HG02870 (cell line): ENCODE data around the gene MEIS1.
"Not testable (repeated sequence)": the region's sequence is repeated elsewhere in the genome, so short reads cannot be mapped to it uniquely, and the experiment has no call there.

Experiments used
- ATAC-seq: cut with Tn5 transposase; IDR thresholded peaks from one replicate; pipeline ENCODE4 v1.9.1; 2021; ENCODE audit warnings: mild to moderate bottlenecking, moderate library complexity; ENCODE audit not compliant: unreplicated experiment

The MEIS1 gene

DNA sequence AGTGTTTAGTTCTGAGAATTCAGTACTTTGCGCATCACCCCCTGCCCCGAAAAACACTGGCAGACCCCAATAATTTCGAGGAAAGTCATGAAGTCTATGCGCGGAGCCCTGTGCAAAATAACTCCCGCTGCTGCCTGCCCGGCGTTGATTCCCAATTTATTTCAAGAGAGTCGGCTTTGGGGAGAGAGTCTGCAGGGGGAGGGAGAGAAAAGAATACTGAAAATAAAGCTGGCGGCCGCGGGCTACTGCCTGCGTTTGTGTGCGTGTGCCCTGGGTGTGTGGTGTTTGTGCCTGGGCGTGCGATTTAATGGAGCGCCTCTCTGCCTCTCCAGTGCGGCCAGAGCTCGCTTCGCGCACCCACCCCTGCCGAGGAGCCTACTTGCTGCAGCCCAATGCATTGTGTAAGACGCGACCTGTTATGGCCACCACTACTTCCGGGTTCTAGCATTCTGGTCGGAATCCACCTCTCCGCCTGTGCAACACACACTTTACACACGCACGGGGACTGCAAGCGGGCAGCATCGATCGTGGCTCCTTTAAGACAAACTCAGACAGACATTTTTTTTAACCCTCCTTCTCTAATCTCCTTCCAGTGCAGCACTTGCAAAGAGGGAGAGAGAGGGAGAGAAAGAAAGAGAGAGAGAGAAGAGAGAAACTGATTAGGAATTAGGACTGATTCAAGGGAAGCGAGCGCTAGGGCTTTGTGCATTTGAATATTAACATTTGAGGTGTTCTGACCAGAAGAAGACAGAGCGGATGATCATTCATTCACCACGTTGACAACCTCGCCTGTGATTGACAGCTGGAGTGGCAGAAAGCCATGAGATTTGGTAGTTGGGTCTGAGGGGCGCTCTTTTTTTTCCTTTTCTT, at the start of gene MEIS1:
Gene MEIS1 (plus strand): TSS at position 447 of the 870 bp plus-strand sequence. CDS start 732 bp downstream, outside the sequence.
- peak; percentile 68 for ATAC-seq

DNA sequence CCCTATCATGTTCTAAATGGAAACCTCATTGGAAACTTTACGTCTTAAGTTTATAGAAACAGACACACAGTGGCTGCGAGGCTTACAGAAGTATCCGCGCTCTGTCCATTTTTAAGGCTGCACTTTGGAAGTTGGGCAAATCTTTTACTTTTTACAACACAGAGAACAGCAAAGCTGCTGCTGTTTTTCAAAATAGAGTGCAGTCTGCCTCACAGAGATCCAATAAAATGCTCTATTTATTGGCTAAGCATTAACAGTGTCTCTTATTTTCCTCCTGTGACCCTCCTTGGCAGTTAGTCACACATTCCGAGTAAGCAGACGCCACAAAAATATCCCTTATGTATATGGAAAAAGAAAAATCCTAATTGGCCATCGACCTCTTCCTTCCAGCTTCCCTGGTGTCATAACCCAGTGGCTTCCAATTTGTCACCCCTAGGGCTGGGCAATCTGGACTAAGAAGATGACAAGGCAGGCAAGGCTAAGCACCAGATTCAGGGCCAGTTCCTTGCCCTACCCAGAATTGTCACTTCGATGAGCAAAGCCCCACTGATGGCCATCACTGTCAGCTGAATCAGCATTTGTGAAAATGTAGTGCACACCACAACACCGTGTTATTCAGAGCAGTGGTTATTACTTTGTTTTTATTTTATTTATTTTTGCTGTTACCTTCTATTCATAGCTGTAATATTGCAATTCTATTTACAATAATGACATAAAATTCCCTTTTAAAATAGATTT, 47.7 kb upstream of the MEIS1 start:
- no peak for ATAC-seq

DNA sequence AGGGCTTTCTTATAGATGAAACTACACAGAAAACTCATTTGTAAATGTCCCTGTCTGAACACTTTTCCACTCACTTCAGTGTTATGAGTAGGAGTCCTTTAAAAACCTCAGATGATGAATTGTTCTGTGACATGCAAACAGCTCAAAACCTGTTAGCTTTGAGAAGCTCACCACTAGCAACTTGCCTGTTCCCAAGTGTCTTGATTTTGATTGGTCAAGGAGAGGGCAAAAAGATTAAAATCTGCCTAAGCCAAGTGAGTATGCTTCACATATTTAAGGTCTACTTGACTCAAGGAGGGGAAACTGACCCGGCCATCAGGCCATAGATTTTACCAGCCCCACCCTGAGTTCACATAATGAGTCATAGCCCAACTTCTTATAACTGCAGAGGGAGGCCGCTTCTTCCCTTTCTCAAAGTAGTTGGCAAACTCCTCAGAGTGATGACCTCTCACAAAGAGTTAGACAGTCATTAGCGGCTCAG, 45.2 kb upstream of the MEIS1 start:
- ATAC-seq, result no peak

DNA sequence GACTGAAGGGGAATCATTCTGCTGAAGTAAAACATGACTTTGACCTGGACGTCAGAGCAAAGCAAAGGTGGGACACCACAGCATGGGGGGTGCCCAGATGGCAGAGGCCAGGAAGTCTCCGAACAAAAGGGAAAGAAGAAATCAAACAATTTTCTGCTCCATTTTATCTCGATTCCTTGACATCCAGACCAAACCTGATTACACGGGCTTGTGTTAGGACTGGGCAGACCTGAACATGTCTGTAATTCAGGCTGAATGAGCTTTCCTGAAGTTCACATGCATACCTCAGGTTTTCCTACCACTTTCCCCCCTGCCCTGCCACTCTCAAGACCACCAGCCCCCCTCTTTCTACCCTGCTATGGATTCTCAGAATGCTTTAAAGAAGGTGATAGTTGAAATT, 44.8 kb upstream of the MEIS1 start:
- no peak for ATAC-seq

DNA sequence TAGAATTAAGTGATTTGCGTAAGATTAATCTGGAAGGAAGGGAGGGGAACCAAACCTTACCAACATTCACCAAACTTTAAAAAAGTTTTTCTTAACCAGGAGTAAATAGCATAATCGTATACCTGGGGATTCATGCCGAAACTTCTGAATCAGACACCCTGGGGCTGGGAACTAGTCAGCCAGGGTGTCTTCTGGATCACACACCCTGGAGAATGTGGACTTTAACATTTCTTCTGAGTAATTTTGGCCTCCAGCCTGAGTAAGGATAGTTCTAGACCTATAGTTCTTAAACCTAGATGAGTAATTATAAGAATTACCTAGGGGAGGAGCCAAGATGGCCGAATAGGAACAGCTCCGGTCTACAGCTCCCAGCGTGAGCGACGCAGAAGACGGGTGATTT, 44.1 kb upstream of the MEIS1 start:
- ATAC-seq, result no peak

DNA sequence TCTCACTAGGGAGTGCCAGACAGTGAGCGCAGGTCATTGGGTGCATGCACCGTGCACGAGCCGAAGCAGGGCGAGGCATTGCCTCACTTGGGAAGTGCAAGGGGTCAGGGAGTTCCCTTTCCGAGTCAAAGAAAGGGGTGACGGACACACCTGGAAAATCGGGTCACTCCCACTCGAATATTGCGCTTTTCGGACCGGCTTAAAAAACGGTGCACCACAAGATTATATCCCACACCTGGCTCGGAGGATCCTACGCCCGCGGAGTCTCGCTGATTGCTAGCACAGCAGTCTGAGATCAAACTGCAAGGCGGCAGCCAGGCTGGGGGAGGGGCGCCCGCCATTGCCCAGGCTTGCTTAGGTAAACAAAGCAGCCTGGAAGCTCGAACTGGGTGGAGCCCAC, 43.7 kb upstream of the MEIS1 start:
- ATAC-seq, result not testable (repeated sequence)

DNA sequence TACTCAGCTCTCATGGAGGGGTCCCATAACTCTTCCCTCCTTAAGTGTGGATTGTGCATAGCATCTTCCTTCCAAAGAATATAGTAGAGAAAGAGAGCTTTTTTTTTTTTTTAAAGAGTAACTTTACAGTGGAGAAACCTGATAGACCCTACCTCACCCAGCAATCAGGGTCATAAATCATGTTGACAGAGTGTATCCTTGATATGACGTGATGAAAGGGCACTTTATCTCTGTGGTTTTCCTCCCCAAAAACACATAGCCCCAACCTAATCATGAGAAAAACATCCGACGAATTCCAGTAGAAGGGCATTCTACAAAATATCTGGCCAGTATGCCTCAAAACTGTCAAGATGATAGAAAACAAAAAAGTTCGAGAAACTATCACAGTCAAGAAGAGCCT, 29.5 kb upstream of the MEIS1 start:
- ATAC-seq, result no peak

DNA sequence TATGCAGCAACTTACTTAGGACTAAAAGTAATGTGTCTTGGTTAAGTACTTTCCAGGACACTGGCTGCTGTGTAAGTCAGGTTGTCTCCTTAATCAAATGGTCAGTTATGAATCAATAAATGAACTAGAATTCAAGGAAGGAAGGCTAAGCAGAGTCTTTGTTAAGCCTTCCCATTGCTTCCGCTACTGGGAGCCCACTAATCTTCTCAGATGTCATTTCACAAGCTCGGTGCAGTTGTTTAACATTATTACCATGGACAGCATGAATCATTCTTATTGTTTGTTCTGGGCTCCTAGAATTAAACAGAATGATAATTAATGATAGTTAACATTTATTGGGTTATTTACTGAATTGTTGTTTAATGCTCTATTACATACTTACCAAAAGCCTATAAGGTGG, 26.0 kb upstream of the MEIS1 start:
- no peak for ATAC-seq

DNA sequence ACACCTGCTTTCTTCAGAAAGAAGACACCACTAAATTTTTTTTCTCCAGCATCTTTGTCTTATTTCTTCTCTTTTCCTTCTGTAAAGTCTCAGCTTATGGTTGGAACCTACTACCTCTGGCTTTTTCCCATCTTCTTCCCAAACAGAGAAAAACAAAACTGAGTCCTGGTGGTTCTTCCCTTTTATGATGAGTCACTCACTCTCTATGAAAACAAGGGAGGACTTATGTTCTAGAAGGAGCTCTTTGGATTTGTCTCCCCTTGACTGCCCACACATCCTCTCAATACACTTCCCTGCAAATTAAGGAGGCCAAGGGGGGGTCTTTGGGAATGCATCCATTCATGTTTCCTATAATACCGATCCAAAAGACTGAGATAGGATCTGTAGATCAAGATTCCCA, 22.1 kb upstream of the MEIS1 start:
- ATAC-seq, result no peak

DNA sequence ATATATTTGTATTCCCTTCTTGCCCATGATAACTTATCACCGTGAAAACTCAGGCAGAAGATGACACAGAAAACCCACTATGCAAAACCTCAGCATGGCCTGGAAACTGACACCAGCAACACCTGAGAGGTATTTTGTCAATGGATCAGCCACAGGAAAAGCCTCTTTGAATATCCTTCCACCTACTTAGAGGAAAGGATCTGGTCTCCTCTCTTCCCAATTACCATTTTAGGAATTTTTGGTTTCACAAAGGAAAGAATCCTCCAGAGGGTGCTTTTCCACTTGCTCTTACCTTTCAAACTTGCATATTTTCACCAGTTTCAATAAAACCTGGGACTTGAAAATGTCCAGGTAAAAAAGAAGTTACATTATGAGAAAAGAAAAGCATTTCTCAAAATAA, 20.0 kb upstream of the MEIS1 start:
- no peak for ATAC-seq

DNA sequence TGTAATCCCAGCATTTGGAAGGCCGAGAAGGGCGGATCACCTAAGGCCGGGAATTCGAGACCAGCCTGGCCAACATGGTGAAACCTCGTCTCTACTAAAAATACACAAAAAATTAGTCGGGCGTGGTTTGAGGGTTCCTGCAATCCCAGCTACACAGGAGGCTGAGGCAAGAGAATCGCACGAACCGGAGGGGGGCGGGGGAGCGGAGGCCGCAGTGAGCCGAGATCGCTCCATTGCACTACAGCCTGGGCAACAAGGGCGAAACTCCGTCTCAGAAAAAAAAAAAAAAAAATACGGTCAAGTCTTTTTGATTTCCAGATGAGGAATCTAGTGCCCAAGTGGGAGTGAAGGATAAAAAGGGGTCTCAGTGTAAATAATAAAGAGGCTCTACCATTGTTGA, 16.5 kb upstream of the MEIS1 start:
- no peak for ATAC-seq

DNA sequence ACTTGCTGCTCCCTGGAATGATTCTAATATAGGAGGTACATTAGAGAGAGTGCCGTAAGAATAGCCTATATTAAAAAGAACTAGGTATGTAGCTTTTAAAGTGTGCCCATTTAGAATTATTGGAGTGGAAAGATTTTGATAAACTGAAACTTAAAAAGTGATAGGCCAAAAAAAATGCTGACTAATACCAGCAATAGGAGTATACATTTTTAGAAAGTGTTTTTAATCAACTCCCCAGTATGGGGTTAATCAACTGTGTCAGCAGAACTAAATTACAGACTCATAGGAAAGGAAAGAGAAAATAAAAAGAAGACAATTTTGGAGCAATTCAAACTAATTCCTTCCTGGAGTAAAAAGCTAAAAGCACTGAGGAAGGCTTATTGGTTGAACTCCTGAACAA, 13.3 kb upstream of the MEIS1 start:
- ATAC-seq, result no peak

DNA sequence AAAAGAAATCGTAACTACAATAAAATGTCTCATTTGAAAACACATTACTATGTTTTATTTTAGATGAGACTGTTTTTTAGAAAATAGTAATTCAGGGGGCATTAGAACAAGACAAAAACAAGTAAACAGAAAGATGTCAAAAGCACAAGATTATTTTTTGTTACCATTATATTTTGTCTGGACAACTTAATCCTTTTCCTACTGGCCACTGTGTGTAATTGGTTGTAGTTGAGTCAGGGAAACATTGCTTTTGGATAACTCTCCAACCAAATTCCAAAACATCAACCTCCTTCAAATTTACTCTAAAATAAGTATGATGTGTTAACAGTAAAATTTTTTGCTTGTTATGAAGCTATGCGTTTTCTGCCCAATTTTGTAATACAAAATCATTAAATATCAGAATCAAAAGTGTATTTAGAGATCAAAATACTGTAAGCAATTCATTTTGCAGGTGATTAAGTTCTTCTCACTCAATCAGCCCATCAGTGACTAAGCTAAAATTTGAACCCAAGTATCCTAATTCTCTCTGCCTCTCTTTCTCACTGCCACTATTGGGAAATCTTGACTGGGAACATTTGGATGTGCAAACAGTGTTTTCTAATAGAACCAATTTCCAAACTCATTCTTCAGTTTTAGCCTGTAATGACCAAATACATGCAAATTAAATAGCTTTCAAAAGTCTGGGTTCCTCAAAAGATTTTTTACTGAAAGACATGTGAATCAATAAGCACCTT, 11.4 kb upstream of the MEIS1 start:
- no peak for ATAC-seq

DNA sequence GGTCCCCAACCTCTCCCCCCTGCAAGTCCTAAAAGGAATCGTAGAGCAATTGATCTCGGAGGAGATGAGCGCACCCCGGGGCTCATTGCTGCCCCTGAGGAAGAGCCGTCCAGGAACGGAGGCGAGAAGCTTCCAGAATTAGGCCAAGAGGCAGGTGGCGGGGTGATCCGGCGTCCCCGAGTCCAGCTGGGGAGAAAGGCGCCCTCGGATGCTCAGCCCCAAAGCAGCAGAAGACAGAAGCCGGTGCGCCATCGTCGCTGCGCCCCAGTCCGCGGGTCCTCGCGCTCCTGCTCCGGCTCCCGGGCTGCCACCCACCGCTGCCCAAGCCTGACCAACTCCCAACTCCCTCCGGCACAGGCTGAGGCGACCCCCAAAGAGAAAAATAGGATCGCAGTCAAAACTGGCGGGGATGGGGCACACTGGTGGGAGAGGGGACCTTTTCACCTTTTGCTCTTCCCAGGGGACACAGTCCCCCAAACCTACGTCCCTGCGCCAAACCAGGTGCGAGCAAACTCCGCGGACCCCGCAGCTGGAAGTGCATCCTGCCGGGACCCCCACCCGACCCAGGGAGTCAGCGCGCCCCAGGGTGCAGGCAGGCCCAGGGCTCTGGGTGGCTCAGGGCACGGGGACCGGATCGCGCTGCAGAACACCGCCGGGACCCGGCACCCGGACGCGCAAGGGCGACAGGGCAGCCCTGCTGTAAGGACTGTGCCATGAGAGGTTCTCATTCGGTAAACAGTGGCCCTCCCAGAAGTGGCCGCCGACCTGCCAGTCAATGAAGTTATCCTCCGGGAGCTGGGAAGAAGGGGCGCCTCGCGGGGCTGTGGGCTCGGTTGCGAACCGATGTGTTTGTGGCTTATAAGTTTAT, 8.4 kb upstream of the MEIS1 start:
- ATAC-seq, result no peak

DNA sequence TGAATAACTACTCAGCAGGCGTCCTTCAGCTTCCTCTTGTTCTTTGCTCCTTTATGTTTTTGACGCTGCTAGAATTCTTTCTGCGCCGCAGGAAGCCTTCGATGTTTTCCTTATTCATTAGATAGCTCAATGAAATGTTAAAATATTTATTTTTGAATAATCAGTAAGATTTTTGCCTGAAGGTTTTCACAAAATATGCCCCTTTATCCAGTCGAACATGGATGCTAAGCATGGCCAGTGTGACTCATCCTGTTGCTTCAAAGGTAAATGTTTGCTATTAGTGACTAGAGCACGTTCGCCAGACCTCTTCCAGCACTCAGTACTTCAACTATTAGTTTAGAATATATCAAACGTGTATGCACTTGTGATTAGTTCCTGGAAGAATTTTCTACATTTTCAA, 7.6 kb upstream of the MEIS1 start:
- no peak for ATAC-seq

DNA sequence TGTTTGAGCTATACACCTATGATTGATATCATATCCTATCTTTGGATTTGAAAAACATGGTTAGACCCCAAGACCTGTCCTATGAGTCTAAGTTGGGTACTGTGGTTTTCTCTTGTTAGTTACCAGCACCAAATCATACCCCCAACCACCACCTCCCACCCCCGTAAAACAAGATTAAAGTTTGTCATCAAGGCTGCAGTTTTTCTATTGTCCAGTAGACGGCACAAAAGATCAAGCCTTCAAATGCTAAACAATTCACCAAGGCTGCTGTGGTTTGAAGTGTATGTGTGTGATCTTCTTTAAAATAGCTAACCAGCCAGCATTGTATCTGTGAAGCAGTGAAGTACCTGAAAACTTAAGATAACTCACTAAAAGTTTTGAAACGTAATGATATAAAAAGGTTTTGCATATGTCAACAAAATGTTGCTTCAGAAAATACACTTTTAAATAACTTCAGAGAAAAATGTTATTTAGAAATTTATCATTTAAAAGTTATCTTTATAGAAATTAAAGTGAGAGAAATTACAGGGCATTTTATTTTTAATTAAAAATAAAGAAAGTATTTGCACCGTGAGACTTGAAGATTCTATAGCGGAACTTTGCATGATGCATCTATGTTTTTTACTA, 5.8 kb upstream of the MEIS1 start:
- ATAC-seq, result no peak

DNA sequence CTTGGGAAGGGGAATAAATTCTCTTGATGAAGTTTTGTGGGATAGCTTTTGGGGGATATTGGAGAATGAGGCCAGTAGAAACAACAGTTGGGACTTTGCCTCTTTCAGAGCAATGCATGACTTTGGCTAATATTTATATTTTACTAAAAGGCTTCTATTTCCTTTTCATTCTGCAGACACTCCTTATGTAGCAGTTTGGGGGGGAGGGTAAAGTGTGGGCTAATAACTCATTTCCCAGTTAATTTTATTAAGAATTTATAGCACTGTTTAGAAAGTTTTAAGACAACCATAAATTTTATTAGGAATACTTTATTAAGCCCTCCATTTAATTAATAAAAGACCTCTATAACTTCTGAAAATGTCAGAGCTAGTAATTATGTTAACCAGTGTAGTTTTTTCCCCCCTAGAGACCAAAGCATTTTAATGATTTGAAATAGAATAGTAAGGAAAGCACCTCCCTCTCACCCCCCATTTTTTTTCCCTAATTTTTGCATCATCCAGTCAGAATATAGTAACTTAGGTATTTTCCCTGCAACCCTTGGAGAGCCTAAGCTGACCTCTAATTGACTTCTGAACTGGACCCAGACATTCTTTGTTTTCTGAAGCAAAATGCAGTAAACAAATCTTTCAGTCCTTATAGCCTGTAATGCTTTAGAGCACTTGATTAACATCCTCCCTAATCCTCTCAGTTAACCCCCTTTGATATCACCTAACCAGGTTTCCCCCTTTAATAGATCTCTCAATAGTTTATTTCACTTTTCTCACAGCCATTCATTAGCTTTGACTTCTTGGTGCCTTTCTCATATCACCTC, 5.0 kb upstream of the MEIS1 start:
- no peak for ATAC-seq

DNA sequence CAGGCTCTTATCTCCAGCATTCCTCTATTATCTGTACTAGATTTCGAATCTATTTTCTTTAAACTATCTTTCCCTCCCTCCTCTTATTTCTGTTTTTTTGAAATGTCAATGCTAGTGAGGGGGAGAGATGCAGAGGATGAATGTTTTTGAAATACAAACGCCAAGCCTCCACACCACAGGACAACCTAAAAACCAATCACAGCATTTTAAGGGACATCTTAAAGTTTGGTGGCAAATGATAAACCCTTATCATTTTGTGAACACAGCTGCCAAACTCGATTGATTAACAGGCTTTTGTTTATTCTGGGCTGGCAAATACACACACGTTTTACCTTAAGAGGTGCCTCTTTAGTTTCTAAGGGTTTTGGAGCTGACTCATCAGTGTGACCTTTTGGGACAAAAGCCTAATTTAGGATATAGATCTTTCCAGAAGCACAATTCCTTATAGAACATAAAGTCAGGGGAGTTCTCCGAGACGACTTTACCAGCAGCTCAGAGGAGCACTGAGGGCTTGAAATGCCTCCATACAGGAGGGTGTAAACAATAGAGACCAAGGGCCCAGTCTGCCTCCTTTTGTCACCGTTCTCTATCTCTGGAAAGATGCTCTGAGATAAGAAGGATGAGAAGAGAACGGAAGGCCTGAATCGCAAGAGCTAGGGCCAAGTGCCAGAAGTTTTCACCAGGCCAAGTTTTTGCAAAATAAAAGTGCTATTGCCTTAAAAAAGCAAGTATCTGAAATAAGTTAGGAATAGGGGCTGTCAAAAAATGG, 4.2 kb upstream of the MEIS1 start:
- no peak for ATAC-seq

DNA sequence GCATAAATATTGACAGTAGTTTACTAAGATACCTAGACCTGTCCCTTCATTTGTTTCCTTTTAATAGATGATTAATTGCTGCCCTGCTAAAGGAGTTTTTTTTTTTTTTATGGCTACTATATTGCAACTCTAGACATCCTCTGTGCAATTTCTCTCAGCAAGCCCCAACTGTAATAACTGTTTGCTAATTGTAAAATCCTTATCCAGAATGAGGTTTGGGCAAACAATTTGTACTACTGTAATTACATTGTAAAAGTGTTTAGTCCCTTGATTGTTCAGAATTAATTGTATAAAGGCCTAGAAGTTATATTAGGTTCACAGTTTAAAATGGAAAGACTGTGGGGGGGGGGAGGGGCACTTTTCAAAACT, 3.7 kb upstream of the MEIS1 start:
- no peak for ATAC-seq
